GM12874 (cell line): ENCODE measurements around the gene MT1E.

Experiments used
- TF ChIP-seq, protein P1 (sequence below): IDR thresholded peaks from 2 replicates; pipeline ENCODE4 v1.5.1; 2011; ENCODE audit warnings: low read depth, mild to moderate bottlenecking, control low read depth, low read length, moderate library complexity; ENCODE audit not compliant: insufficient read depth

MT1E gene

DNA sequence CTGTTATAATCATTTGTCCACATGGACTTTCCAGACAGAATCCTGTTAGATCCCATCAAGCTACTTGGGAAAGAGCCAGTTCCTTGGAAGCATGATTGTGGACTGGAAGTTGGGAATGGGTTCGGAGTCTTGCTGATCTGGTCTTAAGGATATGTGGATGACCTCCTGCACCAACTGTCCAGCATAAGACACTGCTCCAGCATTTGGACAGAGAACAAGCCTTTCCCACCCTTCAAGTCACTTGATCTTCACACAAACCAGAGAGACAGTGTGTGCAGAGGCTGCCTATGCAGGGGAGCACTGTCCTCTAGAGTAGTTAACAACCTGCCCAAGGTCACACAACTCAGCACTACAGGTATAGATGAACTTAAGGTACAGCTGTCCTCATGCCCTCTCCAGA, 20.3 kb downstream of the MT1E start:
- TF ChIP-seq, protein P1, sequence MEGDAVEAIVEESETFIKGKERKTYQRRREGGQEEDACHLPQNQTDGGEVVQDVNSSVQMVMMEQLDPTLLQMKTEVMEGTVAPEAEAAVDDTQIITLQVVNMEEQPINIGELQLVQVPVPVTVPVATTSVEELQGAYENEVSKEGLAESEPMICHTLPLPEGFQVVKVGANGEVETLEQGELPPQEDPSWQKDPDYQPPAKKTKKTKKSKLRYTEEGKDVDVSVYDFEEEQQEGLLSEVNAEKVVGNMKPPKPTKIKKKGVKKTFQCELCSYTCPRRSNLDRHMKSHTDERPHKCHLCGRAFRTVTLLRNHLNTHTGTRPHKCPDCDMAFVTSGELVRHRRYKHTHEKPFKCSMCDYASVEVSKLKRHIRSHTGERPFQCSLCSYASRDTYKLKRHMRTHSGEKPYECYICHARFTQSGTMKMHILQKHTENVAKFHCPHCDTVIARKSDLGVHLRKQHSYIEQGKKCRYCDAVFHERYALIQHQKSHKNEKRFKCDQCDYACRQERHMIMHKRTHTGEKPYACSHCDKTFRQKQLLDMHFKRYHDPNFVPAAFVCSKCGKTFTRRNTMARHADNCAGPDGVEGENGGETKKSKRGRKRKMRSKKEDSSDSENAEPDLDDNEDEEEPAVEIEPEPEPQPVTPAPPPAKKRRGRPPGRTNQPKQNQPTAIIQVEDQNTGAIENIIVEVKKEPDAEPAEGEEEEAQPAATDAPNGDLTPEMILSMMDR, result no peak

DNA sequence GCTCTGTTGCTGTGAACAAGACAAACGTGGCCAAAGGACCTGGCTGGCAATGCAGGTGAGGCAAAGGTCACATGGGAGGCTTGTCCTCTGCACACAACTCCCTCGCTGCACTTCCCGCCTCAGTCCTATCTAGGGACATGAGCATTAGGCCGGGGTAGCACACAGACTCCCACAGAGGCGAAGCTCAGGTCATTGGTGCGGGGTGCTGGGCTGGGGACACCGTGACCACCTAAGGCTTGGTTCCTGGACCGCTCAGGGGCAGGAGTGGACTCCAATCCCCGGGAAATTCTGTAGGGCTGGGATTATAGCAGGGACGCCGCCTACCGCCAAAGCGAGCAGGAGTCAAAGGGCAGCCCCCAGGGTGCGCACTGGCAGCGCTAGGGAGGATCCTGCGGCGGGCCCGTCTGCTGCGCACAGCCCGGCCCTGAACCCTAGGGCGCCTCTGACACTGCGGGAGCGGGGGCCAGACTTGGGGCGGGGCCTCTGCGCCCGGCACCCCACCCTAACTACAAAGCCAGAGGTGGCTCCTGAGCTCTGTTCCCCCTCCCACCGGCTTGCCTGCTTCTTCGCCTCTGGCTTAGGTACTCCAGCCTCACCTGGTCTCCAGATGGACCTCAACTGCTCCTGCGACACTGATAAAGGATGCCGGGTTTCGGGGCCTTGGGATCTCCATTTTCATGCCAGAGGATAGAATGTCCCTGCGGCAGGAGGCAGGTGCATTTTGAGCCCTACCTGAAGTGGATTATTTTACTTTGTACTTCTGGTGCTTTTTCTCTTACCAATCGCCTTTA, 22.3 kb downstream of the MT1E start:
- TF ChIP-seq, protein P1, result no peak

DNA sequence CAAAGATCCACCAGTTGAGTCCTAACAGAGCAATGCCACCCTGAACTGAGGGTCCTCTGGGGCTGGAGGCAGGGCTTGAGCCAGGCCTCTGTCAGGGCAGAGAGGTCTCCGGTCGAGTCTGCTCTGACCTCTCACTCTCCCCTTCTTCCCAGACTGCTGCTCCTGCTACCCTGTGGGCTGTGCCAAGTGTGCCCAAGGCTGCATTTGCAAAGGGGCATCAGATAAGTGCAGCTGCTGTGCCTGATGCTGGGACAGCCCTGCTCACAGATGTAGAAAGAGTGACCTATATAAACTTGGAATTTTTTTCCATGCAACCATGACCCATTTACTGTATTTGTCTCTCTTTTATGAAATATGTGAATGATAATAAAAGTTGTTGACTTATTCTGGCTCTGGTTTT, 23.7 kb downstream of the MT1E start:
- TF ChIP-seq, protein P1, result no peak

DNA sequence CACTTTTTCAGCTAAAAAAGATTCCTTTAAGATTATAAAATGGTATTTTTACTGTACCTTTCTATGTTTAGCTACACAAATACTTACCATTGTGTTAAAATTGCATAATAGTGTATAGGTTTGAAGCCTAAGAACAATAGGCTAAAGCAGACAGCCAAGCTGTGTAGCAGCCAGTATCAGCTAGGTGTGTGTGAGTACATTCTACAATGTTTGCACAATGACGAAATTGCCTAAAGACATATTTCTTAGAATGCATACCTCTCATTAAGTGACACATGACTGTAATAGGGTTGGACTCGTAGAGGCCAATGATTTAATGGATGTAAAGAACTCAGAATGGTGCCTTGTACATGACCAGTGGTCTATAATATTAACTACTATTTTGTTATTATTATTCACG, 24.2 kb downstream of the MT1E start:
- TF ChIP-seq, protein P1, result no peak

DNA sequence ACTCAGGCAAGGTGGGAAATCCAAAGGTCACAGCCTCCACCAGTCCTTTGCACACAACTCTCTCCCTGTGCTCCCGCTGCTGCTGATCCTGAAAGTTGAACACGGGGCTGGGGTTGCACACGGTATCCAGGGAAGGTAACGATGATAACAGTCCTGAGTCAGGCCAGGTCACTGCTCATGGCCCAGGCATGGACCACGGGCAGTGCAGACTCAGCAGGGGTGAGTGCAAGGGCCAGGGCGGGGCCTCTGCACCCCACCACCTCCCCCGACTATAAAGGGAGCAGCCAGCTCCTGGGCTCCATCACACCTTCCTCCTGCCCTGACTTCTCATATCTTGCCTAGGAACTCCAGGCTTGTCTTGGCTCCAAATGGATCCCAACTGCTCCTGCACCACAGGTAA, 26.0 kb downstream of the MT1E start, which contains the start of gene MT1B:
Gene MT1B, plus strand, starts transcription at position 301 of the 400 bp plus-strand sequence. Its CDS starts 68 bp downstream, at position 369.
- TF ChIP-seq, protein P1, result no peak

DNA sequence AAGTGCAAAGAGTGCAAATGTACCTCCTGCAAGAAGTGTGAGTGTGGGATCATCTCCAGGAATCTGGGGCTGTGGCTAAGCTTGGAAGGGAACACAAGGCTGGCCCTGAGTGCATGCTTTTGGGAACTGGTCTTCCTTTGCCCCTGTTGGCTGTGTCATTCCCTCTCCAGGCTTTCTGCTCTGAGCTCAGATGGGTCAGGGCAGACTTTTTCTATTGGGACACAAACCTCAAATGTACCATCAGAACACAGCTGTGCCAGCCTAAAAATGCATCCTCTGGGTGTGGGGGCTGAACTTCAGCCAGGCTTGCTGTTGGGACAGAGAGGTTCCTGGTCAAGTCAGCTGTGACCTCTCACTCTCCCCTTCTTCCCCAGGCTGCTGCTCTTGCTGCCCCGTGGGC, 27.0 kb downstream of the MT1E start:
- TF ChIP-seq, protein P1, result no peak

DNA sequence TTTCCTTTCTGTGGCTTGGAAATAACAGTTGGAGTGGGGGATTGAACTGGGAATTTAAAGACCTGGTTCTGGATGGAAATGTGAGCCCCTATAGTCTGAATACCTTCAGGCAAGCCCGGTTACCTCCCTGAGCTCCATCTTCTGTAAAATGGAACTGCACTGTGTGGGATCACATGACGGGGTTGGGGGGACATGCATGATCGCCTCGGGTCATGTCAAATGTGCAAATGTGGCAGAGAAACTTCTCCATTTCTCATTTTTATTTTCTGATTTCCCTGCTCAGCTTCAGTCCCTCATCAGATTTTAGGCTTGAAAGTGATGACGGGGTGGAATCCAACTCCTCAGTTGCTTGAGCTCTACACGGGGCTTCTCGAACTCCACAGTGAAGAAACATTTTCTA, 27.6 kb downstream of the MT1E start:
- TF ChIP-seq, protein P1, result no peak
